Calu3 (cell line): Measurements from ENCODE around the gene BACH2. TPM values are rescaled to one million over a fixed set of nuclear protein-coding genes. Genes with fewer than 3 reads are reported as not detected.

Source experiments
- BruUV-seq: library from RNA; stranded (reverse); fragments of 400-500 nt; replicated peaks from 2 replicates; lab custom pipeline; 2021; lab: Mats Ljungman, UMichigan
- CTCF ChIA-PET: fragments of 300-600 bp; sonication (Branson Sonifier 250); formaldehyde crosslinking; loops from one replicate; lab custom pipeline; 2022; ENCODE audit warnings: antibody characterized with exemption; lab: Charles Lee
- DNase-seq: peaks from one replicate; pipeline ENCODE4 v3.0.0; 2022
- H3K27ac Mint-ChIP-seq: one replicate; pipeline ENCODE4 v1.8.0; 2022; ENCODE audit warnings: mixed read lengths; ENCODE audit not compliant: unreplicated experiment
- H3K27me3 Mint-ChIP-seq: one replicate; pipeline ENCODE4 v1.8.0; 2022; ENCODE audit warnings: mixed read lengths; ENCODE audit not compliant: unreplicated experiment
- H3K36me3 Mint-ChIP-seq: one replicate; pipeline ENCODE4 v1.8.0; 2022; ENCODE audit warnings: mild to moderate bottlenecking, moderate library complexity, mixed read lengths; ENCODE audit not compliant: insufficient read depth, unreplicated experiment
- H3K4me1 Mint-ChIP-seq: one replicate; pipeline ENCODE4 v1.8.0; 2022; ENCODE audit warnings: mild to moderate bottlenecking, low read depth, mixed read lengths; ENCODE audit not compliant: unreplicated experiment
- H3K4me3 Mint-ChIP-seq: one replicate; pipeline ENCODE4 v1.8.0; 2022; ENCODE audit warnings: mild to moderate bottlenecking, low read depth, moderate library complexity, mixed read lengths; ENCODE audit not compliant: unreplicated experiment
- H3K9me3 Mint-ChIP-seq: one replicate; pipeline ENCODE4 v1.8.0; 2022; ENCODE audit warnings: low read depth, mixed read lengths; ENCODE audit not compliant: unreplicated experiment
- intact Hi-C: fragments of 100-400 bp; cut with micrococcal nuclease; formaldehyde crosslinking; loops from one replicate; pipeline ENCODE4 v1.10.0; 2022; ENCODE audit not compliant: unreplicated experiment
- total RNA-seq: library from RNA; stranded (reverse); gene quantifications from 2 replicates; pipeline ENCODE4 v1.2.3, GENCODE V29; 2022
- TF ChIP-seq, protein P1 (sequence below): fragments of 200-600 bp; IDR thresholded peaks from one replicate; pipeline ENCODE4 v1.8.0; 2022; ENCODE audit warnings: antibody characterized with exemption; ENCODE audit not compliant: unreplicated experiment

BACH2 gene
- total RNA-seq, 1 experiment from 2014 or later = 7.2 TPM

DNA sequence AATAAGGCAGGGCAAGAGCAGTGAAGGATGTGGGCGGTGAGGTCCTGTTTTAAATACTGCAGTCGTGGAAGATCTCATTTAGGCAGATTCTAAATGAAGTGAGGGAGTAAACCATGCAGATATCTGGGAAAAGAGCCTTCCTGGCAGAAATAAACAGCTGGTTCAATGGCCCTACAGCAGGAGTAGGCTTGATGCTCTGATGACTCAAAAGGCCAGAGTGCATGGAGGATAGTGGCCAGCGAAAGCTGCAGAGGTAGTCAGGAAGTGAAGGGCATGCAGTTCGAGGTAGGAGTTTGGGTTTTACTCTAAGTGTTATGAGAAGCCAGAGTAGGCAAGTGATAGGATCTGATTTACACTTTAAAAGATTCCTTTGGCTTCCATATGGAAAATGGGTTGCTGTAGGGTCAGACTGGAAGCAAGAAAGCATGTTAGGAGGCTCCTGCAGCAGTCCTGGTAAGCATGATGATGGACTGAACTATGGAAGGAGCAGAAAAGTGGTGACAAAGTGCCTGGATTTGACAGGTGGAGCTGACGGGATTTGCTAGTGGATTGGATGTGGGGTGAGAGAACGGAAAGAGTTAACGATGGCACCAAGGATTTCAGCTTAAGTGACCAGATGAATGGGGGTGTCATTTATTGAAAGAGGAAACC, 252.3 kb downstream of the BACH2 start:
- no peak overlapping the region for H3K27ac Mint-ChIP-seq
- CTCF ChIA-PET = no interaction called here
- no peaks in the 10 kb centered on the region for H3K27me3 Mint-ChIP-seq
- DNase-seq = no peak
- no TSS peak for BruUV-seq
- H3K36me3 Mint-ChIP-seq = no peaks in the 10 kb centered on the region
- no peak overlapping the region for H3K4me3 Mint-ChIP-seq
- no peaks in the 10 kb centered on the region for H3K9me3 Mint-ChIP-seq
- intact Hi-C loops = no loop called here
- no peaks in the 10 kb centered on the region for H3K4me1 Mint-ChIP-seq
- TF ChIP-seq, protein P1, sequence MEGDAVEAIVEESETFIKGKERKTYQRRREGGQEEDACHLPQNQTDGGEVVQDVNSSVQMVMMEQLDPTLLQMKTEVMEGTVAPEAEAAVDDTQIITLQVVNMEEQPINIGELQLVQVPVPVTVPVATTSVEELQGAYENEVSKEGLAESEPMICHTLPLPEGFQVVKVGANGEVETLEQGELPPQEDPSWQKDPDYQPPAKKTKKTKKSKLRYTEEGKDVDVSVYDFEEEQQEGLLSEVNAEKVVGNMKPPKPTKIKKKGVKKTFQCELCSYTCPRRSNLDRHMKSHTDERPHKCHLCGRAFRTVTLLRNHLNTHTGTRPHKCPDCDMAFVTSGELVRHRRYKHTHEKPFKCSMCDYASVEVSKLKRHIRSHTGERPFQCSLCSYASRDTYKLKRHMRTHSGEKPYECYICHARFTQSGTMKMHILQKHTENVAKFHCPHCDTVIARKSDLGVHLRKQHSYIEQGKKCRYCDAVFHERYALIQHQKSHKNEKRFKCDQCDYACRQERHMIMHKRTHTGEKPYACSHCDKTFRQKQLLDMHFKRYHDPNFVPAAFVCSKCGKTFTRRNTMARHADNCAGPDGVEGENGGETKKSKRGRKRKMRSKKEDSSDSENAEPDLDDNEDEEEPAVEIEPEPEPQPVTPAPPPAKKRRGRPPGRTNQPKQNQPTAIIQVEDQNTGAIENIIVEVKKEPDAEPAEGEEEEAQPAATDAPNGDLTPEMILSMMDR = no peak

DNA sequence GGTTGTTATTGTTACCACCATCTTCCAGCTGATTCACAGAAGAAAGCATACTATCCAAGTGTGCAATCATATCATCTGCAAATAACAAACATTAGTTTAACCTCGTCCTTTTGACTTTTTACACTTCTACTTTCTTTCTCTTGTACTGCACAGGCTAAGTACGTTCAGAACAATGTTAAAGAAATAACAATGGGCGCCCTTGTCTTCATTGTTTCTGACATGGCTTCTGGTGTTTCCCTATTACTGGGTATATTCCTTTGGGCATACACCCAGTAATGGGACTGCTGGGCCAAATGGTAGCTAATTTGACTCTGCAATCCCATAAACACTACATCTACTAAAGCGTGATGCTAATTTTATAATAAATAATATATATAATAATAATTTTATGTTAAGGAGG, 255.7 kb downstream of the BACH2 start:
- BruUV-seq = no TSS peak
- CTCF ChIA-PET = no interaction called here
- intact Hi-C loops = no loop called here
- no peaks in the 10 kb centered on the region for H3K9me3 Mint-ChIP-seq
- no peak for DNase-seq
- H3K36me3 Mint-ChIP-seq = no peaks in the 10 kb centered on the region
- H3K4me3 Mint-ChIP-seq = no peak overlapping the region
- TF ChIP-seq, protein P1 = no peak
- H3K4me1 Mint-ChIP-seq = no peaks in the 10 kb centered on the region
- H3K27ac Mint-ChIP-seq = no peak overlapping the region
- no peaks in the 10 kb centered on the region for H3K27me3 Mint-ChIP-seq

DNA sequence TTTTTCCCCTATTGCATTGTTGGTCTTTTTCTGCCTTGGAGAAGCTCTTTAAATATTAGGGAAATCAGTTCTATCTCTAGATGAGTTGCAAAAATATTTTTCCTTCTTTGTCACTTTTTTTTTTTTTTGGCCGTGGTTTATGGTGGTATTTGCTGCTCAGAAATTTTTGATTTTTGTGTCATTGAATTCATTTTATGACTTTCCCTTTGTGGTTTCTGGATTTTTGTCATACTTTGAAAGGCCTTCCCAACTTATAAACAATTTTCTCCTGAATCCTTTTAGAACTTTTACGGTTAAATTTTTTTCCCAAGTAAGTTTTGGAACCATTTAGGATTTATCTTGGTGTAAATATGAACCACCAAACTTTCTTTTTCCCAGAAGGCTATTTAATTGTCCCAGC, 256.7 kb downstream of the BACH2 start:
- no TSS peak for BruUV-seq
- TF ChIP-seq, protein P1 = no peak
- Mint-ChIP-seq H3K27ac (no peak overlapping the region), H3K9me3 (no peaks in the 10 kb centered on the region), H3K4me3 (no peak overlapping the region), H3K27me3 (no peaks in the 10 kb centered on the region), H3K4me1 (no peaks in the 10 kb centered on the region), H3K36me3 (no peaks in the 10 kb centered on the region)
- CTCF ChIA-PET = interaction anchor here (0.6 kb wide), 1 partner anchor 15 kb away, joined by 3 read pairs; no protein-coding TSS in a partner anchor
- intact Hi-C loops = no loop called here
- no peak for DNase-seq

DNA sequence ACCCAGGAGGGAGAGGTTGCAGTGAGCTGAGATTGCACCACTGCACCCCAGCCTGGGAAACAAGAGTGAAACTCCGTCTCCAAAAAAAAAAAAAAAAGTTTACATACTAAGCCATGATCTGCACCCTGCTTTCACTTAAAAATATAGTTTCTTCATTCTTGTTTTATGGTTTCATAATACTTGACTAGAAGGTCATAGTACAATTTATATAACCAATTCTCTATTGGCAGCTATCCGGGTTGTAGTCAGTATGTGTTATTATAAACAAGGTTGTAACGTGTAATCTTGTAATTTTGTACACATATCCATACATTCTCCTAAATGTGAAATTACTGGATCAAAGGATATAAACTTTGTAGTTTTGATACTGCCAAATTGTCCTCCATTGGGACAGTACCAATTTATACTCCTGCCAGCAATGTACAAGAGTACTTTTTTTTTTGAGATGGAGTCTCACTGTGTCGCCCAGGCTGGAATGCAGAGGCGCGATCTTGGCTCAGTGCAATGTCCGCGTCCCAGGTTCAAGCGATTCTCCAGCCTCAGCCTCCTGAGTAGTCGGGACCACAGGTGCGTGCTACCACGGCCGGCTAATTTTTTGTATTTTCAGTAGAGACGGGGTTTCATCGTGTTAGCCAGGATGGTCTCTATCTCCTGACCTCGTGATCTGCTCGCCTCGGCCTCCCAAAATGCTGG, 257.5 kb downstream of the BACH2 start:
- Mint-ChIP-seq H3K9me3 (no peaks in the 10 kb centered on the region), H3K4me3 (no peak overlapping the region), H3K4me1 (no peaks in the 10 kb centered on the region), H3K27ac (no peak overlapping the region), H3K27me3 (no peaks in the 10 kb centered on the region), H3K36me3 (no peaks in the 10 kb centered on the region)
- CTCF ChIA-PET = interaction anchor here (0.6 kb wide), 1 partner anchor 16 kb away, joined by 3 read pairs; no protein-coding TSS in a partner anchor
- no TSS peak for BruUV-seq
- TF ChIP-seq, protein P1 = no peak
- no peak for DNase-seq
- intact Hi-C loops = no loop called here
